Right kidney (tissue), 1 donor: ENCODE measurements around the gene ERBB4.

Experiments
- DNase-seq: peaks from one replicate; pipeline ENCODE4 v3.0.0-alpha.2; 2016

The ERBB4 gene

GRCh38 chr2:211996857-211997256 is 541.7 kb downstream of the ERBB4 start:
- no peak for DNase-seq

- no peak for DNase-seq
Measured at GRCh38 chr2:211994806-211995205, 543.8 kb downstream of the ERBB4 start.

- DNase-seq, result no peak
Measured at GRCh38 chr2:211990335-211990734, 548.3 kb downstream of the ERBB4 start.

- DNase-seq, result no peak
Measured at GRCh38 chr2:211986313-211986712, 552.3 kb downstream of the ERBB4 start.

GRCh38 chr2:211985393-211985792 is 553.2 kb downstream of the ERBB4 start:
- no peak for DNase-seq

- DNase-seq, result no peak
Measured at GRCh38 chr2:211982162-211982561, 556.4 kb downstream of the ERBB4 start.

- DNase-seq, result no peak
Measured at GRCh38 chr2:211981451-211981850, 557.2 kb downstream of the ERBB4 start.

GRCh38 chr2:211976076-211976475 is 562.5 kb downstream of the ERBB4 start:
- DNase-seq, result no peak

GRCh38 chr2:211967234-211967633 is 571.4 kb downstream of the ERBB4 start:
- no peak for DNase-seq

GRCh38 chr2:211963969-211964368 is 574.6 kb downstream of the ERBB4 start:
- DNase-seq, result no peak

- DNase-seq, result no peak
Measured at GRCh38 chr2:211957799-211958198, 580.8 kb downstream of the ERBB4 start.

GRCh38 chr2:211955648-211956047 is 583.0 kb downstream of the ERBB4 start:
- no peak for DNase-seq

GRCh38 chr2:211948932-211949331 is 589.7 kb downstream of the ERBB4 start:
- no peak for DNase-seq

- DNase-seq, result no peak
Measured at GRCh38 chr2:211946960-211947359, 591.6 kb downstream of the ERBB4 start.

- no peak for DNase-seq
Measured at GRCh38 chr2:211944572-211944971, 594.0 kb downstream of the ERBB4 start.

GRCh38 chr2:211942153-211942552 is 596.4 kb downstream of the ERBB4 start:
- DNase-seq, result no peak

GRCh38 chr2:211941216-211941747 is 597.3 kb downstream of the ERBB4 start:
- no peak for DNase-seq

GRCh38 chr2:211939177-211939576 is 599.4 kb downstream of the ERBB4 start:
- no peak for DNase-seq

GRCh38 chr2:211934811-211935210 is 603.8 kb downstream of the ERBB4 start:
- DNase-seq, result no peak

GRCh38 chr2:211931314-211931713 is 607.3 kb downstream of the ERBB4 start:
- no peak for DNase-seq

GRCh38 chr2:211930331-211930730 is 608.3 kb downstream of the ERBB4 start:
- DNase-seq, result no peak

- DNase-seq, result no peak
Measured at GRCh38 chr2:211928201-211928600, 610.4 kb downstream of the ERBB4 start.

GRCh38 chr2:211923019-211923418 is 615.6 kb downstream of the ERBB4 start:
- DNase-seq, result no peak

GRCh38 chr2:211903961-211904360 is 634.6 kb downstream of the ERBB4 start:
- no peak for DNase-seq

GRCh38 chr2:211901226-211901846 is 637.3 kb downstream of the ERBB4 start:
- no peak for DNase-seq
